ENCODE data around the gene TBCK.

DNA sequence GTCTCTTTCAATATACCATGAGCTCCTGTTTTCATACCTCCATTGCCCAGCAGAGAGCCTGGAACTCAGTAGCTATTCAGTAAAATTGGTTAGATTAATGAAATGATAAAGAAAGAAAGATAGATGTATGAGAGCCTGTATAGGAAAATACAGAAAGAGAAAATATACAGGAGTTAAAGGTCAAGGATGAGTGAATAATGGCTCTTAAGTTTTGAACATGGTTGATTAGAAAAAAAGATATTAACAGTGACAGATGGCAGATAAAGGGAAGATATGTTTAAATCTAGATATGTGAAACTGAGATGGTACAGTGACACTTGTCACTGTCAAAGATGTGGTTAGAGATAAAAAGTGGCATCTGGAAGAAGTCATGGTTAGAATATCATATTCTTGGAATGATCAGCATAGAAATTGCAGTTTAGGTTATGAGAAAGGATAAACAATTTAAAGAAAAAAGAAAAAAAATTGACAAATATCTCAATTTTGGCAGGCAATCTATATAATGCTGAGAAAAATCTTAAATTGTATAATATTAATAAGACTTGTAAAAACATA, 179.2 kb downstream of the TBCK start:
- TF ChIP-seq TEAD4 (IDR thresholded peaks at IDR 0.05; ENCODE audit: low read depth, low read length) (no peak), SIN3A (conservative IDR thresholded peaks at IDR 0.05 in 1 of 2, IDR thresholded peaks at IDR 0.05 in 1 of 2; ENCODE audit: low read depth in 1 of 2, low read length in 2 of 2) (no peak), RAD21 (IDR thresholded peaks at IDR 0.05 in 1 of 2, conservative IDR thresholded peaks at IDR 0.05 in 1 of 2; ENCODE audit: low read depth in 2 of 2, low read length in 2 of 2) (no peak), POLR2A (IDR thresholded peaks at IDR 0.05; ENCODE audit: control extremely low read depth in 1 of 2, low read depth in 2 of 2, low read length in 2 of 2) (no peak), ZNF274 (IDR thresholded peaks at IDR 0.05; ENCODE audit: borderline replicate concordance, extremely low read depth, low read length) (no peak)
- TF ChIP-seq, protein P1, sequence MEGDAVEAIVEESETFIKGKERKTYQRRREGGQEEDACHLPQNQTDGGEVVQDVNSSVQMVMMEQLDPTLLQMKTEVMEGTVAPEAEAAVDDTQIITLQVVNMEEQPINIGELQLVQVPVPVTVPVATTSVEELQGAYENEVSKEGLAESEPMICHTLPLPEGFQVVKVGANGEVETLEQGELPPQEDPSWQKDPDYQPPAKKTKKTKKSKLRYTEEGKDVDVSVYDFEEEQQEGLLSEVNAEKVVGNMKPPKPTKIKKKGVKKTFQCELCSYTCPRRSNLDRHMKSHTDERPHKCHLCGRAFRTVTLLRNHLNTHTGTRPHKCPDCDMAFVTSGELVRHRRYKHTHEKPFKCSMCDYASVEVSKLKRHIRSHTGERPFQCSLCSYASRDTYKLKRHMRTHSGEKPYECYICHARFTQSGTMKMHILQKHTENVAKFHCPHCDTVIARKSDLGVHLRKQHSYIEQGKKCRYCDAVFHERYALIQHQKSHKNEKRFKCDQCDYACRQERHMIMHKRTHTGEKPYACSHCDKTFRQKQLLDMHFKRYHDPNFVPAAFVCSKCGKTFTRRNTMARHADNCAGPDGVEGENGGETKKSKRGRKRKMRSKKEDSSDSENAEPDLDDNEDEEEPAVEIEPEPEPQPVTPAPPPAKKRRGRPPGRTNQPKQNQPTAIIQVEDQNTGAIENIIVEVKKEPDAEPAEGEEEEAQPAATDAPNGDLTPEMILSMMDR (IDR thresholded peaks at IDR 0.05; ENCODE audit: control extremely low read depth in 1 of 3, insufficient read depth in 1 of 3, low read depth in 1 of 3, low read length in 3 of 3): no peak
